Measurements from ENCODE around the gene TAMM41.

DNA sequence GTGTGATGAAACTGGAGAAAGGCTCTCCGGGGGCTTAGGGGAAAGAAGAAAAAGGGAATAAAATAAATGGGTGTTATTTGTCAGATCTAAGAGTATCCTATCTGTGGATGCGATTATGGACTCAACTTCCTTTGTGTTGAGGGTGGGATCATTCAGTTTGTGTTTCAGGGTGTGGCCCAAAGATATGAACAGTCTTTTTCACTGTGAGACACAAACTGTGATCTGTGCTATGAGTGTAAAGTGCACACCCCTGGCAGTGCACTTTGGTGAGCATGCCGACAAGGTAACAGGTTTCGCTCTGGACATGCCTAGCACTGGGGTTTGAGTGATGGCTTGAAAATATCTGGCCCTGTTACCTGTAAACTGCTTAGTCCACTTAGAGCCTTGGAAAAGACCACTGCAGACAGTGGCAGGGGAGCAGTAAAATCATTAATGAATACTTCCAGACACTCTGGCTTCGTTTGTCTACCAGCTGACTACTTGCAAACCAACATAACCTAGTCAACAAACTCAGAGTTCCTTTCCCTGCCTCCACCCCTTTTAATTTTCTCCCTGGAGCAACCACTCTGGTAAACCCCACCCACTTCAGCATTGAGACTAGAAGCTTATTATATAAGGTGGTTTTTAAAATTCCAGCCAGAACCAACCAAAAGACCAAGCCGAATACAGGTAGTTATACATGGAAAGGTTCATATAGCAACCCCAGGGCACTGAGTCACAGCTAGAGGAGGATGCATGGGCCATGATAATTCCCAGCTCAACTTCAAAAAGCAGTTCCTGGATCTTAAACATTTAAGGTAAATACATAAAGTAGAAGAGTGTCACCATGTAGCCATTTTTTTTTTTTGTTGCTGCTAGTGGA is 55.1 kb downstream of the TAMM41 start:
- TF ChIP-seq NFIC (IDR thresholded peaks at IDR 0.05) (no peak), RAD21 (IDR thresholded peaks at IDR 0.05; ENCODE audit: low read depth) (no peak), CEBPB (IDR thresholded peaks at IDR 0.05) (no peak), CREB1 (IDR thresholded peaks at IDR 0.05; ENCODE audit: low read depth) (no peak), ZBTB7A (IDR thresholded peaks at IDR 0.05; ENCODE audit: low read depth) (no peak), EP300 (IDR thresholded peaks at IDR 0.05; ENCODE audit: borderline replicate concordance) (no peak), REST (IDR thresholded peaks at IDR 0.05; ENCODE audit: low read depth) (no peak), MAX (IDR thresholded peaks at IDR 0.05) (no peak), TAF1 (IDR thresholded peaks at IDR 0.05; ENCODE audit: low read depth) (no peak), USF1 (IDR thresholded peaks at IDR 0.05) (no peak), YY1 (IDR thresholded peaks at IDR 0.05; ENCODE audit: low read depth) (no peak), FOXM1 (IDR thresholded peaks at IDR 0.05; ENCODE audit: borderline replicate concordance, low read depth) (no peak)
